Stimulated activated CD8-positive, alpha-beta memory T cell treated with anti-CD3 and anti-CD28 coated beads, Interleukin-4, amount 100 ng/mL, for 24 hours (primary cell): Measurements from ENCODE around the gene GLRA3.
"Not testable (repeated sequence)": the region's sequence is repeated elsewhere in the genome, so short reads cannot be mapped to it uniquely, and the experiment has no call there.

Experiments
- DNase-seq: peaks from one replicate; pipeline ENCODE4 v3.0.0-alpha.2; 2020; ENCODE audit warnings: low read depth

Gene GLRA3

GRCh38 chr4:174713181-174713580 lies 115.9 kb downstream of the GLRA3 start:
- no peak for DNase-seq

GRCh38 chr4:174709526-174709925 lies 119.5 kb downstream of the GLRA3 start:
- no peak for DNase-seq

GRCh38 chr4:174708381-174708780 lies 120.7 kb downstream of the GLRA3 start:
- DNase-seq: no peak

- DNase-seq: no peak
Observed at GRCh38 chr4:174707902-174708301, 121.1 kb downstream of the GLRA3 start.

- no peak for DNase-seq
Observed at GRCh38 chr4:174707051-174707676, 121.9 kb downstream of the GLRA3 start.

GRCh38 chr4:174702979-174703478 lies 126.0 kb downstream of the GLRA3 start:
- no peak for DNase-seq

GRCh38 chr4:174699654-174700053 lies 129.4 kb downstream of the GLRA3 start:
- no peak for DNase-seq

- DNase-seq: no peak
Observed at GRCh38 chr4:174697896-174698295, 131.2 kb downstream of the GLRA3 start.

GRCh38 chr4:174697202-174697601 lies 131.8 kb downstream of the GLRA3 start:
- no peak for DNase-seq

- DNase-seq: no peak
Observed at GRCh38 chr4:174696657-174697056, 132.4 kb downstream of the GLRA3 start.

- DNase-seq: not testable (repeated sequence)
Observed at GRCh38 chr4:174691876-174692275, 137.2 kb downstream of the GLRA3 start.

- DNase-seq: no peak
Observed at GRCh38 chr4:174690665-174691064, 138.4 kb downstream of the GLRA3 start.

GRCh38 chr4:174689618-174690017 lies 139.4 kb downstream of the GLRA3 start:
- no peak for DNase-seq

- no peak for DNase-seq
Observed at GRCh38 chr4:174686826-174687225, 142.2 kb downstream of the GLRA3 start.

GRCh38 chr4:174681723-174682300 lies 147.2 kb downstream of the GLRA3 start:
- no peak for DNase-seq

GRCh38 chr4:174674305-174674840 lies 154.7 kb downstream of the GLRA3 start:
- no peak for DNase-seq

- DNase-seq: no peak
Observed at GRCh38 chr4:174673865-174674264, 155.2 kb downstream of the GLRA3 start.

- DNase-seq: no peak
Observed at GRCh38 chr4:174672276-174672675, 156.8 kb downstream of the GLRA3 start.

- DNase-seq: no peak
Observed at GRCh38 chr4:174669270-174669669, 159.8 kb downstream of the GLRA3 start.

- no peak for DNase-seq
Observed at GRCh38 chr4:174665799-174666198, 163.2 kb downstream of the GLRA3 start.

GRCh38 chr4:174663216-174663615 lies 165.8 kb downstream of the GLRA3 start:
- DNase-seq: no peak

- DNase-seq: no peak
Observed at GRCh38 chr4:174658246-174658645, 170.8 kb downstream of the GLRA3 start.

- DNase-seq: no peak
Observed at GRCh38 chr4:174657472-174657871, 171.6 kb downstream of the GLRA3 start.

GRCh38 chr4:174654634-174655033 lies 174.4 kb downstream of the GLRA3 start:
- DNase-seq: no peak
